Measurements from ENCODE around the gene ZNHIT2. TPM values are rescaled to one million over a fixed set of nuclear protein-coding genes. Genes with fewer than 3 reads are reported as not detected.

Gene ZNHIT2
- total and polyA plus RNA-seq, 2 of the 13 experiments (the other 11 are each of a cell fraction or from before 2014, with no cell fraction given): 1.1 to 6.5 TPM

- POLR2A ChIA-PET: interaction anchor here (0.9 kb wide), 1 partner anchor 117 kb away, joined by 3 read pairs; no protein-coding TSS in a partner anchor
- FAIRE-seq: no peak
- CTCF ChIA-PET (ENCODE audit: low intra/inter-chr PET ratio, low total read pairs): no interaction called here
Observed at GRCh38 chr11:65108469-65109123, 8.9 kb downstream of the ZNHIT2 start.

More at GRCh38 chr11:65108469-65109123, 8.9 kb downstream of the ZNHIT2 start:
- in situ Hi-C loops (cut with HindIII; ENCODE audit: extremely low pct_ligation_motif_present, low pct_unique_long_range_greater_than_20kb) (no loop called here), intact Hi-C loops (cut with micrococcal nuclease; ENCODE audit: unreplicated experiment) (no loop called here)
- no peaks in the 10 kb centered on the region for H4K20me1 ChIP-seq (ENCODE audit: insufficient read depth, low read length)
- ATAC-seq: no peak
- peaks cover 16% of the 10 kb centered on the region for H3K4me1 ChIP-seq (ENCODE audit: insufficient read depth, low read length)
- H3K9ac ChIP-seq (ENCODE audit: insufficient read depth, low read depth, low read length): no peak overlapping the region
- H3K9me3 ChIP-seq (ENCODE audit: low read length): no peaks in the 10 kb centered on the region
- BruUV-seq (replicated peaks): no TSS peak
- H3K27ac ChIP-seq (ENCODE audit: extremely low read length, insufficient read depth, low read length): no peak overlapping the region
- WGBS (ENCODE audit: low lambda C conversion rate): 96% methylated on average over 13 of the region's 38 CpGs
- no peak for DNase-seq (ENCODE audit: low spot score)
- no peaks in the 10 kb centered on the region for H3K27me3 ChIP-seq (ENCODE audit: control insufficient read depth in 1 of 2, insufficient read depth in 2 of 2, low read length in 2 of 2)
- no peak overlapping the region for H3K4me3 ChIP-seq (replicated peaks in 1 of 3; ENCODE audit: insufficient read depth in 1 of 3, low read depth in 2 of 3, low read length in 3 of 3)
- H3K36me3 ChIP-seq (replicated peaks in 1 of 2; ENCODE audit: control insufficient read depth in 1 of 2, insufficient read depth in 2 of 2, low read length in 2 of 2): peaks cover 7 to 25% of the 10 kb centered on the region in 2 experiments; a peak in 3 of 5 replicates
- no peak overlapping the region for H3K4me2 ChIP-seq (ENCODE audit: low read depth, low read length)
- H3K79me2 ChIP-seq (ENCODE audit: insufficient read depth, low read length): peaks cover 7% of the 10 kb centered on the region
- no peak overlapping the region for H2AFZ ChIP-seq (ENCODE audit: low read length)
- no peak for TF ChIP-seq ZNF816 (CRISPR knock-in tag; IDR thresholded peaks at IDR 0.05; ENCODE audit: borderline replicate concordance)
- TF ChIP-seq SRSF4 (IDR thresholded peaks at IDR 0.05; ENCODE audit: low read depth, low read length, poor library complexity, severe bottlenecking): no peak
- TF ChIP-seq ZXDC (CRISPR knock-in tag; IDR thresholded peaks at IDR 0.05): no peak
- no peak for TF ChIP-seq ZNF30 (CRISPR knock-in tag; IDR thresholded peaks at IDR 0.05)
- no peak for TF ChIP-seq XRCC5 (optimal IDR thresholded peaks at IDR 0.05; ENCODE audit: low read length)
- no peak for TF ChIP-seq ZNF562 (CRISPR knock-in tag; IDR thresholded peaks at IDR 0.05; ENCODE audit: borderline replicate concordance)
- no peak for TF ChIP-seq DMTF1 (CRISPR knock-in tag; IDR thresholded peaks at IDR 0.05)
- no peak for TF ChIP-seq UBTF (CRISPR knock-in tag; IDR thresholded peaks at IDR 0.05)
- TF ChIP-seq ZFX (CRISPR knock-in tag; IDR thresholded peaks at IDR 0.05; ENCODE audit: low read depth): no peak
- no peak for TF ChIP-seq ZNF230 (CRISPR knock-in tag; IDR thresholded peaks at IDR 0.05)
